Spleen (tissue), 7 donors: ENCODE measurements around the gene USP24.
A peak's percentile ranks its signal among the peaks of the same experiment; 100 is the strongest.

ENCODE experiments used
- CTCF ChIP-seq, 11 experiments: fragments of 200-600 bp in 7 of 11; fragments of 450-650 bp in 4 of 11; sonication (generic) in 4 of 11; IDR thresholded peaks in 8 of 11; conservative IDR thresholded peaks in 3 of 11; 1 replicate in 7 of 11; 2 replicates in 4 of 11; pipeline versions ENCODE4 v1.4.0 to v1.8.0; 2016 to 2021; ENCODE audit warnings: antibody characterized with exemption in 11 of 11, inconsistent platforms in 4 of 11, mild to moderate bottlenecking in 1 of 11
- POLR2A ChIP-seq, 3 donors: fragments of 450-650 bp; IDR thresholded peaks; one replicate each; pipeline ENCODE4 v1.5.1; 2017; ENCODE audit warnings: antibody characterized with exemption in 3 of 3, mild to moderate bottlenecking in 1 of 3
- POLR2AphosphoS5 ChIP-seq, 3 donors: sonication (generic); formaldehyde crosslinking; IDR thresholded peaks; one replicate each; pipeline ENCODE4 v1.5.1; 2017; ENCODE audit warnings: antibody characterized with exemption in 3 of 3
- donor health status: DM: no; HTN: no; CAD: no; lungs with moderate emphysema.
- donor health status: DM: no; HTN: no; CAD: no.
- donor health status: DM: no; HTN: no; CAD: no.

- peak in 5 of 11 experiments; percentile 20 to 53 (median 36) for TF ChIP-seq CTCF (IDR thresholded peaks at IDR 0.05 in 8 of 11, conservative IDR thresholded peaks at IDR 0.05 in 3 of 11)
- no peak for TF ChIP-seq POLR2AphosphoS5 (IDR thresholded peaks at IDR 0.05)
- TF ChIP-seq POLR2A (IDR thresholded peaks at IDR 0.05): no peak
Measured at GRCh38 chr1:55035904-55036303, 179.3 kb downstream of the USP24 start.
